HL-60 (cell line): ENCODE results near the gene MMAB.

ENCODE experiments used
- DNase-seq, 2 experiments: peaks; one replicate each; pipeline ENCODE4 v3.0.0-alpha.2; 2010 to 2020; ENCODE audit warnings: low read depth in 1 of 2, low spot score in 1 of 2
- H3K27ac ChIP-seq: fragments of 250-450 bp; sonication (Bioruptor Pico); replicated peaks from 2 replicates; pipeline ENCODE4 v1.5.1; 2020; ENCODE audit warnings: mild to moderate bottlenecking, moderate library complexity
- H3K27me3 ChIP-seq: fragments of 250-450 bp; sonication (Bioruptor Pico); 2 replicates; pipeline ENCODE4 v1.5.1; 2021; ENCODE audit warnings: mild to moderate bottlenecking, moderate library complexity; ENCODE audit not compliant: insufficient read depth, poor library complexity, severe bottlenecking
- H3K4me3 ChIP-seq: replicated peaks from 2 replicates; pipeline ENCODE4 v1.5.1; 2011; ENCODE audit warnings: mild to moderate bottlenecking, control low read depth, low read length; ENCODE audit not compliant: insufficient read depth
- CTCF ChIP-seq: IDR thresholded peaks from one replicate; pipeline ENCODE4 v1.5.1; 2011; ENCODE audit warnings: low read length, control low read depth, inconsistent platforms; ENCODE audit not compliant: insufficient read depth
- GABPA ChIP-seq: IDR thresholded peaks from 2 replicates; pipeline ENCODE4 v1.6.1; 2012; ENCODE audit warnings: low read depth
- POLR2AphosphoS5 ChIP-seq: IDR thresholded peaks from 2 replicates; pipeline ENCODE4 v1.6.1; 2012; ENCODE audit warnings: low read depth
- REST ChIP-seq: IDR thresholded peaks from 2 replicates; pipeline ENCODE4 v1.6.1; 2012; ENCODE audit warnings: low read depth; ENCODE audit not compliant: insufficient replicate concordance
- SPI1 ChIP-seq: IDR thresholded peaks from 2 replicates; pipeline ENCODE4 v1.6.1; 2012; ENCODE audit warnings: low read depth, mild to moderate bottlenecking, borderline replicate concordance

The MMAB gene

GRCh38 chr12:109595321-109595902 is 22.1 kb upstream of the MMAB start:
- DNase-seq: peak; percentile 79 to 96
- Histone ChIP-seq H3K27ac (no peak overlapping the region; the same call in 1 of the 2 replicates), H3K4me3 (no peak overlapping the region), H3K27me3 (no peaks in the 10 kb centered on the region)
- TF ChIP-seq CTCF (no peak), POLR2AphosphoS5 (peak; percentile 73), SPI1 (peak; percentile 89; the same call in 1 of the 2 replicates), GABPA (peak; percentile 27; the same call in 1 of the 2 replicates)

- no peak for TF ChIP-seq GABPA
- TF ChIP-seq REST: no peak
- no peak for TF ChIP-seq SPI1
- no peak for TF ChIP-seq POLR2AphosphoS5
- TF ChIP-seq CTCF: no peak
- no peak for DNase-seq
- H3K27me3 ChIP-seq: no peaks in the 10 kb centered on the region
- H3K27ac ChIP-seq: no peak overlapping the region; the same call in 1 of the 2 replicates
- no peak overlapping the region for H3K4me3 ChIP-seq
Observed at GRCh38 chr12:109594556-109595317, 21.4 kb upstream of the MMAB start.

GRCh38 chr12:109592905-109593272 is 19.6 kb upstream of the MMAB start:
- no peak for DNase-seq
- Histone ChIP-seq H3K4me3 (no peak overlapping the region), H3K27ac (no peak overlapping the region), H3K27me3 (no peaks in the 10 kb centered on the region)
- TF ChIP-seq REST: no peak
- no peak for TF ChIP-seq SPI1
- TF ChIP-seq GABPA: no peak
- no peak for TF ChIP-seq POLR2AphosphoS5
- TF ChIP-seq CTCF: no peak
